GM21526 (cell line): Measurements from ENCODE around the gene ZBED3.

Experiments
- ATAC-seq: cut with Tn5 transposase; IDR thresholded peaks from one replicate; pipeline ENCODE4 v1.9.1; 2021; ENCODE audit warnings: moderate library complexity; ENCODE audit not compliant: unreplicated experiment, low FRiP score

ZBED3 gene

GRCh38 chr5:77022511-77023417 lies 64.3 kb downstream of the ZBED3 start:
- no peak for ATAC-seq
